Smooth muscle cell of the brain vasculature (primary cell): ENCODE data around the gene SLC27A6.

Source experiments
- DNase-seq: peaks from one replicate; pipeline ENCODE4 v3.0.0-alpha.2; 2012; ENCODE audit warnings: low read depth, low spot score

Gene SLC27A6

DNA sequence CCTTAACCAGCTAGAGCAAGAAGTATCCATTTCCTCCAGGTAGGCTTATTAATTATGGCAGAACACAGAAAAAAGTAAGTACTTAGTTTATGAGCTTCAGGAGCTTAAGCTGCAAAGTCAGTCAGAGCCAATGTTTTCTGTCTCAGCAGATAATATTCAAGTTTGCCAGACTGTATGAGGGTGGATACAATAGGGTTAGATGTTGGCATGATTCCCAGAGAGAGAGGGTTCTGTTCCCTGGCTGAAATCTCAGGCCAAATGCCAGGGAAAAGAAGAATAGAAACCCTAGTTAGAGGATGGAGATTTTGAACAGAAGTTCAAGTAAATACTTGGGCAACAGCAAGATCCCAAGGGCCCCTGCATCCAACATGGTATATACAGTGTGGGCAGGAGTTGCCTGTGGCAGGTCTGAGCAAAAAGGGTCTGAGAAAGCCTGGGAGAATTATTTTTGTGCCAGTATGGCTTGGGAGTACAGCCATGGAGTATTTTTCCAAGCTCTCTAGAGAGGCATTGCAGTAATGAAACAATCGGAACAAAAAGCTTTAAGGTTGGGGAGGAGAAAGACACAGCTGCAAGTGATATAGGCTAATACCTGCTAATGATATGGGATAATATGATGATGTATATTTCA, 98.3 kb downstream of the SLC27A6 start:
- no peak for DNase-seq

- DNase-seq = no peak
Measured at GRCh38 chr5:129065721-129066120, 100.4 kb downstream of the SLC27A6 start.

DNA sequence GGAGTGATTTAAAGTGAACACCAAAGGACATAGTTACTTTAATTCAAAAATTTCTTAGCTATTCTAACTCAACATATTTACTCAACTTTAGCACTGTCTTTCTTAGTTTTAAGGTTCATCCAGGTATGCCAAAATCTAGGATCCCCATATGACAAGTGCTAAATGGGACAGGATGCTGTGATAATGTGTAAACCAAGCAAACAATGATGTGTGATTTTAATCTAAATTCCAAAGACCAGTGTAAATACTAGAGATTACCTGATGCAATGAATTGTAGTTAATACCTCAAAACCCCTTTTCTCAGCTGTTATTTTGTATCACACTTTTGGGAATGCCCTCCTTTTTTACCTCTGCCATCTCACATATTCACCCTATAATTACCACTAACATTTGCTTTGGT, 102.5 kb downstream of the SLC27A6 start:
- DNase-seq = no peak

GRCh38 chr5:129069292-129069691, 104.0 kb downstream of the SLC27A6 start:
- no peak for DNase-seq

- no peak for DNase-seq
Measured at GRCh38 chr5:129073111-129073510, 107.8 kb downstream of the SLC27A6 start.

DNA sequence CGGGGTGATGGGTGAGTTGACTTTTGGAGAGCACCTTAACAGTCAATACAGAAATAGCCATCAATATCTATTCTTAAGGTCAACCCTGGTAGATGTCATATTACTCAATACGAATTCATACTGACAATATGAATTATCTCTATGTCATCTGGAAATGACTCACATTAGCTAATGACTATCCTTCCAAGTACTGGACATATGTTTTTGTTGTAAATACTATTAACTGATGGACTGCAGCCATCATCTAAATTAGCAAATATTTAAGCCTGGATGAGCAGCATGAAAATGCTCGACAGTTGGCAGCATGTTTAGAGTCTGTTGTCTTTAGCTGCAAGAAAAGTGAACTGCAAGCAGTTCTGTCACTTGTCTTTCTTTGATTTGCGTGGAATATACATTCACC, 109.6 kb downstream of the SLC27A6 start:
- DNase-seq = no peak

- DNase-seq = no peak
Measured at GRCh38 chr5:129077433-129078075, 112.3 kb downstream of the SLC27A6 start.

DNA sequence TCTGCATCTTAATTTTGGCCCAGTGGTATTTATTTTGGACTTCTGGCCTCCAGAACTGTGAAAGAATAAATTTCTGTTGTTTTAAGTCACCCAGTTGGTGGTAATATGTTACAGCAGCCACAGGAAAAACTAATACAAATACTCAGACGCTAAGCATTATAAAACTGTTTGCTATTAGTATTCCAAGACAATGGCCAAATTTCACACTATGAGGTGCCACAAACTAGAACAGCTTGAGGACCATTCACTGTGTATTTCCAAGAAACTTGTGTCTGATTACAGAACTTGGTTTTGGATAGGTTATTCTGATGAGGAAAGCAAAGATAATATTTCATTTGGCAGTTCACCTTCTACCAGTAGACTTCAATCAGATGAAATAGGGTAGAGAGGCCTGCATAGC, 113.0 kb downstream of the SLC27A6 start:
- DNase-seq = no peak

DNA sequence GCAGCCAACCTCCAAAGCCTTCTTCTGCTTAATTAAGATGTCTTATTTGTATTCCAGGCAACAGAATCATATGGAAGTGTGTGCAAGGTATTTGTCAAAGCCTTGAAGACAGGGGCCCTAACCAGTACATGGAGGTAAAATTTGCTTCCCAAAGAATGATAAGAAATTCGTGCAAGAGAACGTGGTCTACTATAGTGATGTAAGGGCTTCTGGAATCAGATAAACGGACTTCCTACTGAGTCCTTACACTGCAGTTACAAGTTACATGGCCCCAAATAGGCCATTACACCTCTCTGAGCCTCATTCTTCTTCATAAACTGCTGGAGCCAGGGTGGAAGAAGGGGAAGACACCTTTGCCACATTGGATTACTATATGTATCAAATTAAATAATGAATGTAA, 113.4 kb downstream of the SLC27A6 start:
- no peak for DNase-seq

DNA sequence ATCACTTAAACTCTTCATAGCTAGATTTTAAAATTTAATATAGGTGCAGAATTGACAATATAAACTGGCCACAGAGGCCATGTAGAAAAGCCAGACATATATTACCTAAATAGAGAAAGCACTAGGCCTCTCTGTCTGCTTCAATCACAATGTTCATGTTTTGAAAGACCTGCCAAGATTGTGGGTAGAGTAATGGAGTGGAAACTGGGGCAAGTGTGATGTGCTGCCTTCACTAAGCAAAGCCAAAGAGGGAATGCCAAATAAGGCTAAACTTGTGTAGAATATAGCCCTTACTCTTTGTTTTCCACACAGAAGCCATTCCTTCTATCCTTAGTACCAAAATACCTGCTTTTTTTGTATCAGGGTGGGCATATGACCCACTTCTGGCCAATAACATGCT, 114.2 kb downstream of the SLC27A6 start:
- DNase-seq = no peak

- DNase-seq = no peak
Measured at GRCh38 chr5:129080766-129081165, 115.5 kb downstream of the SLC27A6 start.

DNA sequence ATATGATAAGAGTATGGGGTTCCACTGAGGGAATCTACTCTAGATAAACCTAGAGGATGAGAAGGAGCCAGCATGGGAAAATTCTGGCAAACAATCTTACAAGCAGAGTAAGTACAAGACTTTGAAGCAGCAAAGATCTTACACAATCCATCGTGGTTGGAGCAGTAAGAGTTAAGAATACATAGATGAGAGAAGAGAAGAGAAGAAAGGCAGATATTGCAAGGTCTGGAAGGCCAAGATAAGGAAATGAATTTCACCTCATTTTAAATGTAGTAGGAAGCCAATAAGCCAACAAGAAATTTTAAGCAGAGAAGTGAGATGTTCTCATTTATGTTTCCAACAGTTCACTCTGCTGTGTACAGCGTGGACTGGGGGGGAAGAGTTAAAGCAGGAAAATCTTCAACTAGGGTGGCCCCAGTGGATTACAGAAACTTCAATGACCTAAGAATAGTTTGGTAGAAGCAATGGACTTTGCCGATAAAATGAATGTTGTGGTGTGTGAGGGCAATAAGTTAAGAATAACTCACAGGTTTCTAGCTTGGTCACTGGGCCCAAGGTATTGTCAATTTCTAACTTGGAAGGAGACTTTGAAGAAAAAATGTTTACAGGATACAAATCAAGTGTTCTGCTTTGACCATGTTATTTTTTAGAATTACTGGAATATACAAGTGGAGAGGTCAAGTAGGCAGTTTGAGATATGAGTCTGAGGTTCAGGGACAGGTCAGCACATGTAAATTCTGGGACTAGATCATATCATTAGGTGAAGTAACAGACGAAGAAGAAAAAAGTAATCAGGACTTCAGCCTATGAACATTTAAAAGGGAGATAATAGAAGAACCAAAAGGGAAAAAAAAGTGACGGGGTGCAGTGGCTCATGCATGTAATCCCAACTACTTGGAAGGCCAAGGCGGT, 117.2 kb downstream of the SLC27A6 start:
- no peak for DNase-seq
